ENCODE results near the gene GUSB.

Gene GUSB

GRCh38 chr7:65923316-65923715, 58.7 kb downstream of the GUSB start:
- TF ChIP-seq, protein P1, sequence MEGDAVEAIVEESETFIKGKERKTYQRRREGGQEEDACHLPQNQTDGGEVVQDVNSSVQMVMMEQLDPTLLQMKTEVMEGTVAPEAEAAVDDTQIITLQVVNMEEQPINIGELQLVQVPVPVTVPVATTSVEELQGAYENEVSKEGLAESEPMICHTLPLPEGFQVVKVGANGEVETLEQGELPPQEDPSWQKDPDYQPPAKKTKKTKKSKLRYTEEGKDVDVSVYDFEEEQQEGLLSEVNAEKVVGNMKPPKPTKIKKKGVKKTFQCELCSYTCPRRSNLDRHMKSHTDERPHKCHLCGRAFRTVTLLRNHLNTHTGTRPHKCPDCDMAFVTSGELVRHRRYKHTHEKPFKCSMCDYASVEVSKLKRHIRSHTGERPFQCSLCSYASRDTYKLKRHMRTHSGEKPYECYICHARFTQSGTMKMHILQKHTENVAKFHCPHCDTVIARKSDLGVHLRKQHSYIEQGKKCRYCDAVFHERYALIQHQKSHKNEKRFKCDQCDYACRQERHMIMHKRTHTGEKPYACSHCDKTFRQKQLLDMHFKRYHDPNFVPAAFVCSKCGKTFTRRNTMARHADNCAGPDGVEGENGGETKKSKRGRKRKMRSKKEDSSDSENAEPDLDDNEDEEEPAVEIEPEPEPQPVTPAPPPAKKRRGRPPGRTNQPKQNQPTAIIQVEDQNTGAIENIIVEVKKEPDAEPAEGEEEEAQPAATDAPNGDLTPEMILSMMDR (IDR thresholded peaks at IDR 0.05) = no peak
- no peak for DNase-seq (ENCODE audit: low spot score)
- H3K27ac ChIP-seq = no peak overlapping the region
- H3K4me3 ChIP-seq = no peak overlapping the region

GRCh38 chr7:65915921-65916657, 65.9 kb downstream of the GUSB start:
- Histone ChIP-seq H3K4me3 (no peak overlapping the region), H3K27ac (no peak overlapping the region)
- DNase-seq (ENCODE audit: low spot score) = no peak
- TF ChIP-seq, protein P1 (IDR thresholded peaks at IDR 0.05) = no peak

DNA sequence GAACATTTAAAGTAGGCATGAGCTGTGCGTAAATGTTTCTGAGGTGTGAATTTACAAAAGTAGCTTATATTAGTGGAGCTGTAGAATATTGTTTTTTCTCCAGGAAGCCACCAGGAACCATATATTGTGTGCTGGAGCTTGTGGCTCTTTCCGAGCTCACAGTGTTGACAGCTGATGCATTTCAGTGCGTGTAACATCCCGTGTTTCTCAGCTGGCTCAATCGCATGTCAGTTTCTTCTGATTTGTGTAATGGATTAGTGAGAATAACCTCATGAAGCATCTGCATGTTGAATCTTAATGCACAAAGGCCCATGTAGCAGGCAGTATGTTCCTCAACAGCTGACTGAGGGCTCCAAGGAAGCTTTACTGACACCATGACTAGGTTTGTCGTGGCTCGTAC, 69.8 kb downstream of the GUSB start:
- H3K27ac ChIP-seq = no peak overlapping the region
- no peak overlapping the region for H3K4me3 ChIP-seq
- TF ChIP-seq, protein P1 (IDR thresholded peaks at IDR 0.05) = no peak
- DNase-seq (ENCODE audit: low spot score) = no peak
